ENCODE measurements around the gene UNC45A. TPM values are rescaled to one million over a fixed set of nuclear protein-coding genes. Genes with fewer than 3 reads are reported as not detected.

UNC45A gene
- polyA plus RNA-seq, 1 donor (not counting 4 experiments of a cell fraction or from before 2014, with no cell fraction given) = 63.1 TPM

DNA sequence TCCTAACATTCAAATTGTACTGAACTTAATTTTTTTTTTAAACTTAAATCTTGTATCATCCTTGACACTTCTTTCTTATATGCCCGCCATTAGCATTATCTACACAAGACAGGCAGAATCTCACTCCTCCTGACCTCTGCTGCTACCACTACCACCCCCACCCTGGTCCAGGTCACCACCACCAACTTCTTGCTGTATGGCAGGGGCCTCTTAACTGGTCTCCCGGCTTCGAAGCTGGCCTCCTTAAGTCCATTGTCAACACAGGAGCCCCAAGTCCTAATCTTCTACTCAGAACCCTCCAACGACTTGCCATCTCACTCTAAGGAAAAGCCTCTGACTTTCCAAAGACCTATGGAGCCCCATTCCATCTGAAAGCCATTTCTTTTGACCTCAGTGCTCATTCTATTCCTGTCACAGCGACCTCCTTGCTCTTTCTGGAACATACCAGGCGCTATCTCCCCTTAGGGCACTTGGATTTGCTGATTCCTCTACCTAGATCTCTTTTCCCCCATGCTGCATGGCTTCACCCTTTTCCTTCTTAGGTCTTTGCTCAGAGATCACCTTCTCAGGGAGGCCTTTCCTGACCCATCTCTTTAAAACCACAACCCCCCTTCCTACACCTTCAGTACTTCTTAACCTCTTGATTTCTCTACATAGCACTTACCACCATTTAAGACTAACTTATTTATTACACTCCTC, 56.7 kb downstream of the UNC45A start:
- Histone ChIP-seq H3K9me1 (ENCODE audit: control insufficient read depth, extremely low read depth, insufficient read depth, low read length) (no peaks in the 10 kb centered on the region), H3K9ac (ENCODE audit: control insufficient read depth, extremely low read depth, insufficient read depth, low read length) (no peak overlapping the region), H3K27me3 (ENCODE audit: control insufficient read depth, extremely low read depth, insufficient read depth, low read length) (no peaks in the 10 kb centered on the region), H3K79me2 (ENCODE audit: control insufficient read depth, insufficient read depth, low read length) (peaks cover 75% of the 10 kb centered on the region), H3K36me3 (ENCODE audit: control insufficient read depth in 2 of 2, extremely low read depth in 1 of 2, insufficient read depth in 2 of 2, low read length in 2 of 2) (no peaks in the 10 kb centered on the region), H4K20me1 (ENCODE audit: control insufficient read depth, extremely low read depth, insufficient read depth, low read length) (no peaks in the 10 kb centered on the region), H3K4me2 (ENCODE audit: control insufficient read depth, extremely low read depth, insufficient read depth, low read depth, low read length) (peak overlapping the region; percentile 53), H3K4me3 (ENCODE audit: control insufficient read depth in 2 of 3, extremely low read depth in 1 of 3, insufficient read depth in 2 of 3, low read depth in 1 of 3, low read length in 3 of 3) (no peak overlapping the region), H2AFZ (ENCODE audit: control insufficient read depth, low read length) (peak overlapping the region; percentile 14), H3K9me3 (ENCODE audit: control insufficient read depth, low read depth, low read length) (no peaks in the 10 kb centered on the region), H3K27ac (ENCODE audit: control insufficient read depth, insufficient read depth, low read length) (no peak overlapping the region), H3K4me1 (ENCODE audit: control insufficient read depth, extremely low read depth, insufficient read depth, low read length) (peaks cover 7% of the 10 kb centered on the region)
- DNase-seq (ENCODE audit: low read depth, low spot score) (no peak), FAIRE-seq (no peak)
- dilution Hi-C loops (cut with MboI; ENCODE audit: extremely low pct_ligation_motif_present, low sequenced_read_pairs) = no loop called here
- TF ChIP-seq, protein P1, sequence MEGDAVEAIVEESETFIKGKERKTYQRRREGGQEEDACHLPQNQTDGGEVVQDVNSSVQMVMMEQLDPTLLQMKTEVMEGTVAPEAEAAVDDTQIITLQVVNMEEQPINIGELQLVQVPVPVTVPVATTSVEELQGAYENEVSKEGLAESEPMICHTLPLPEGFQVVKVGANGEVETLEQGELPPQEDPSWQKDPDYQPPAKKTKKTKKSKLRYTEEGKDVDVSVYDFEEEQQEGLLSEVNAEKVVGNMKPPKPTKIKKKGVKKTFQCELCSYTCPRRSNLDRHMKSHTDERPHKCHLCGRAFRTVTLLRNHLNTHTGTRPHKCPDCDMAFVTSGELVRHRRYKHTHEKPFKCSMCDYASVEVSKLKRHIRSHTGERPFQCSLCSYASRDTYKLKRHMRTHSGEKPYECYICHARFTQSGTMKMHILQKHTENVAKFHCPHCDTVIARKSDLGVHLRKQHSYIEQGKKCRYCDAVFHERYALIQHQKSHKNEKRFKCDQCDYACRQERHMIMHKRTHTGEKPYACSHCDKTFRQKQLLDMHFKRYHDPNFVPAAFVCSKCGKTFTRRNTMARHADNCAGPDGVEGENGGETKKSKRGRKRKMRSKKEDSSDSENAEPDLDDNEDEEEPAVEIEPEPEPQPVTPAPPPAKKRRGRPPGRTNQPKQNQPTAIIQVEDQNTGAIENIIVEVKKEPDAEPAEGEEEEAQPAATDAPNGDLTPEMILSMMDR (optimal IDR thresholded peaks at IDR 0.05 in 1 of 3, IDR thresholded peaks at IDR 0.05 in 1 of 3, conservative IDR thresholded peaks at IDR 0.05 in 1 of 3; ENCODE audit: extremely low read depth in 1 of 3, insufficient read depth in 2 of 3, low read length in 3 of 3) = no peak
- no peak for TF ChIP-seq EZH2 (IDR thresholded peaks at IDR 0.05; ENCODE audit: low read length)

- peak overlapping the region; percentile 84 for H3K27ac ChIP-seq (ENCODE audit: control insufficient read depth, insufficient read depth, low read length)
- H3K4me2 ChIP-seq (ENCODE audit: control insufficient read depth, extremely low read depth, insufficient read depth, low read depth, low read length) = peak overlapping the region; percentile 90
- H3K4me1 ChIP-seq (ENCODE audit: control insufficient read depth, extremely low read depth, insufficient read depth, low read length) = peaks cover 4% of the 10 kb centered on the region
- no peaks in the 10 kb centered on the region for H3K9me3 ChIP-seq (ENCODE audit: control insufficient read depth, low read depth, low read length)
- DNase-seq (ENCODE audit: low read depth, low spot score) (no peak), FAIRE-seq (no peak)
- TF ChIP-seq EZH2 (IDR thresholded peaks at IDR 0.05; ENCODE audit: low read length) = no peak
- TF ChIP-seq, protein P1 (optimal IDR thresholded peaks at IDR 0.05 in 1 of 3, IDR thresholded peaks at IDR 0.05 in 1 of 3, conservative IDR thresholded peaks at IDR 0.05 in 1 of 3; ENCODE audit: extremely low read depth in 1 of 3, insufficient read depth in 2 of 3, low read length in 3 of 3) = no peak
- H3K9ac ChIP-seq (ENCODE audit: control insufficient read depth, extremely low read depth, insufficient read depth, low read length) = peak overlapping the region; percentile 86
- H3K27me3 ChIP-seq (ENCODE audit: control insufficient read depth, extremely low read depth, insufficient read depth, low read length) = no peaks in the 10 kb centered on the region
- H2AFZ ChIP-seq (ENCODE audit: control insufficient read depth, low read length) = peak overlapping the region; percentile 84
- dilution Hi-C loops (cut with MboI; ENCODE audit: extremely low pct_ligation_motif_present, low sequenced_read_pairs) = no loop called here
- peaks cover 5 to 9% of the 10 kb centered on the region in 2 experiments for H3K36me3 ChIP-seq (ENCODE audit: control insufficient read depth in 2 of 2, extremely low read depth in 1 of 2, insufficient read depth in 2 of 2, low read length in 2 of 2)
- H3K79me2 ChIP-seq (ENCODE audit: control insufficient read depth, insufficient read depth, low read length) = peaks cover 52% of the 10 kb centered on the region
- peak overlapping the region; percentile 67 to 96 (median 89) for H3K4me3 ChIP-seq (ENCODE audit: control insufficient read depth in 2 of 3, extremely low read depth in 1 of 3, insufficient read depth in 2 of 3, low read depth in 1 of 3, low read length in 3 of 3)
- H4K20me1 ChIP-seq (ENCODE audit: control insufficient read depth, extremely low read depth, insufficient read depth, low read length) = no peaks in the 10 kb centered on the region
- H3K9me1 ChIP-seq (ENCODE audit: control insufficient read depth, extremely low read depth, insufficient read depth, low read length) = no peaks in the 10 kb centered on the region
These were observed 59.0 kb downstream of the UNC45A start for GRCh38 chr15:90994059-90994416.

Data from keratinocyte (primary cell).